PC-9 (cell line): ENCODE measurements around the gene PRKAR2B.

Experiments used
- EZH2 ChIP-seq: fragments of 200-600 bp; sonication (generic); IDR thresholded peaks from 2 replicates; pipeline ENCODE4 v1.8.0; 2017; ENCODE audit warnings: antibody characterized with exemption, low read depth
- TF ChIP-seq, protein P1 (sequence below): fragments of 200-600 bp; sonication (generic); conservative IDR thresholded peaks from 2 replicates; pipeline ENCODE4 v1.6.1; 2017; ENCODE audit warnings: mixed run types, antibody characterized with exemption, mild to moderate bottlenecking, moderate library complexity

DNA sequence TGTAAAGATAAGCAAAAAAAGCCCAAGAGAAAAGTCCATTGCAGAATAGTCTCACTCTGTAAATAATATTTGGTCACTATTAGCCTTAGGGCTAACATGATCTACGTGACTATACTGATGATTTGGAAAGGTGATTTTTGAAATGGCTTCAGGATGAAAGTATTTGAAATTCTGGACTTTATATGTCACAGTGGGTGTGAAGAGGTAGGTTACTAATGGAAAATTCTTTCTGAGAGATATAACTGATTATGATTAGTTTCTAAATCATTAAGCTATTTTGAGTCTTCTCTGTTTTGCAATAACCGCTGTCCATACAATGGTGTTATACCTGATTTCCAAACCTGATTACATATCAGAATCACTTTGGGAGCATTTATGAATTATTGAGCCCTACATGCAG is 104.2 kb downstream of the PRKAR2B start:
- TF ChIP-seq, protein P1, sequence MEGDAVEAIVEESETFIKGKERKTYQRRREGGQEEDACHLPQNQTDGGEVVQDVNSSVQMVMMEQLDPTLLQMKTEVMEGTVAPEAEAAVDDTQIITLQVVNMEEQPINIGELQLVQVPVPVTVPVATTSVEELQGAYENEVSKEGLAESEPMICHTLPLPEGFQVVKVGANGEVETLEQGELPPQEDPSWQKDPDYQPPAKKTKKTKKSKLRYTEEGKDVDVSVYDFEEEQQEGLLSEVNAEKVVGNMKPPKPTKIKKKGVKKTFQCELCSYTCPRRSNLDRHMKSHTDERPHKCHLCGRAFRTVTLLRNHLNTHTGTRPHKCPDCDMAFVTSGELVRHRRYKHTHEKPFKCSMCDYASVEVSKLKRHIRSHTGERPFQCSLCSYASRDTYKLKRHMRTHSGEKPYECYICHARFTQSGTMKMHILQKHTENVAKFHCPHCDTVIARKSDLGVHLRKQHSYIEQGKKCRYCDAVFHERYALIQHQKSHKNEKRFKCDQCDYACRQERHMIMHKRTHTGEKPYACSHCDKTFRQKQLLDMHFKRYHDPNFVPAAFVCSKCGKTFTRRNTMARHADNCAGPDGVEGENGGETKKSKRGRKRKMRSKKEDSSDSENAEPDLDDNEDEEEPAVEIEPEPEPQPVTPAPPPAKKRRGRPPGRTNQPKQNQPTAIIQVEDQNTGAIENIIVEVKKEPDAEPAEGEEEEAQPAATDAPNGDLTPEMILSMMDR = no peak
- no peak for TF ChIP-seq EZH2
